HG02798 (cell line): Measurements from ENCODE around the gene CAMTA1.
"Not testable (repeated sequence)": the region's sequence is repeated elsewhere in the genome, so short reads cannot be mapped to it uniquely, and the experiment has no call there.

Experiments
- ATAC-seq: cut with Tn5 transposase; IDR thresholded peaks from one replicate; pipeline ENCODE4 v1.9.1; 2021; ENCODE audit warnings: mild to moderate bottlenecking; ENCODE audit not compliant: unreplicated experiment, poor library complexity

Gene CAMTA1

DNA sequence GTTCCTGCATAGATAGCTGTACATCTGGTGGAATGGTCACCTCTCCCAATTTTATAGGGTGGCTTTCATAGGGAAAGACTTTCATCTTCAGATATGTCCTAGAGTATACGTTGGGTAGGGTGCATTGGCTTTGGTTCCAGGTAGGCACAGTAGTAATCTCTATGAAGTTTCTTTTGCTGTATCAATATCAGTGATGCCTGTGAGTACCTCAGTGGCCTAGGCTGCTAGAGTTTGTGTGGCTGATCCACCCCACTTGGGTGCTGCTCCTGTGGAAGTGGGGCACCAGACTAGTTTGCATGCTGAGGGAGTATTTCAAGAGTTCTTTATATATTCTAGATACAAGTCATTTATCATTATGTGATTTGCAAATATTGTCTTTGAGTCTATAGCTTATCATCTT, 615.3 kb downstream of the CAMTA1 start:
- no peak for ATAC-seq

DNA sequence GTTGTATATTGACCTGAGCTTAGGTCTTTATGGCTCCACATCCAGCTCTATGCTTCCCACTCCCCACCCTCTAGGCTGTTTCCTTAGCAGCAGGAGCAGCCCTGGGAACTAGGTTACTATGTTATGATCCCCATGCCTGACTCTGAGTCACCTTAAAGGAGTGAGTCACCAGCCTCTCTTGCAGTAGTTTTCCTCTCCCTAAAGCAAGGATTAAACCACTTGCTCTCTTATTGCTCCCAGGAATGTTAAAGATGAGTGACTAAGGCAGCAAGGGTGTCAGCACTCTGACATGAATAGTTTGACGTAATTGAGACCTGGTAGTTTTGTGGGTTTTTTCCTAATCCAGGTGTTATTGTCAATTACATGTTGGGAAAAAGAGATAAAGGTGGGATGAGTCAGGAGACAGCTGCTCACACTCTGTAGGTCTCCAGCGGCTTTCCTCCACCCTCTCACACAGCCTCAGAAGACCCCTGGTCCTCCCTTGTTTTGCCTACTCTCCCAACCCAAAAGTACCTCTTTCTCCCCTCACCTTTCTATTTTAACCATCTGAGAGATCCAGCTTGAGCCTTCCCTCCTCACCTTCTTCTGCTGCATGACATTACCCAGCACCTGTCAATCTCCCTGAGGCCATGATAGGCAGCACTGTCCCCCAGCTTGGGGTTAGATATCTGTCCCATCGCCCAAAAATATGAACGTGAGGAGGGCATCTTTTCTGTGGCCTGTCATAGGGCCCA, 616.7 kb downstream of the CAMTA1 start:
- no peak for ATAC-seq

DNA sequence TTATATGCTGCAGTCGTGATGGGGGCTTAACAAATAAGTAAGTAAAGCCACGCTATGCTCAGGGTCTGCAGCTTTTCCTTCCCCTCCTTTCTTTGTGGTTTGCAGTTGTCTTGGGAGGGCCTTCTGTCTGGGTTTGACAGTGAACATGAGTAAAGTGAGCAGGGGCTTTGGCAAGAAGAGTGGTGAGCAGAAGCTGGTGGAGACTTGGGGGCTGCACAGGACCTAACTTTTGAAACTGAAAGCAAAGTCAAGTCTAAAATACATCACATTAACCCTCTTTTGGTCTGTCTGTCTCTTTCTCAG, 617.2 kb downstream of the CAMTA1 start:
- no peak for ATAC-seq

DNA sequence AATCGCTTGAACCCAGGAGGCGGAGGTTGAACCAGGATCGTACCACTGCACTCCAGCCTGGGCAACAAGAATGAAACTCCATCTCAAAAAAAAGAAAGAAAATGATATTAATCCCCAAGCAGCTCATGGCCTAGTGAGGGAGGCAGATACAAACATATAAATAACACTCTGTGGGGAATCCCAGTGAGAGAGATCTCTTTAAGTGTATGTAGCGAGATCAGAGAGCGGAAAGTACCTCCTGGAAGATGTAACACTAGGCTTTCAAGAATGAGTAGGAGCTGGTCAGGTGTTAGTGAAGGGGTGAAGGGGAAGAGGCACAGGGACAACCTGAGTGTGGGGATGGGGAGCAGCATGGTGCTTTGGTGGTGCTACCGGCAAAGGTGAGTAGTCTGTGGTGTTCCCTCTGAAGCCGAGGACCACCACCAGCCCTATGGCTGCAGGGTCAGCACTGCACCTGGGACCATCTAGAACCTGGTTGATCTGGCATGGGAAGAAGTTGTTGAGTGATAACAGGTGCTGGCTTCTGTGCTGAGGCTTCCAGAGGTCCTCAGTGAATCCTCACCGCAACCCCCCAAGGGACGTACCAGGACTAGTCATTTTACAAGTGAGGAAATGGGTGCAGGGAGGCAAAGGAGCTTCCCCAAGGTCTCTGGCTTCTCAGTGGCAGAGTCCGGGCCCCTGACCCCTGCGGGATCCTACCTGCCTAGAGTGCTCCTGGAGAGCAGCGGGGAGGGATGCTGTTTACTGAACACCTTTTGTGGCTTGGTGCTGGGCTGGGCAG, 618.2 kb downstream of the CAMTA1 start:
- ATAC-seq = peak; percentile 52

DNA sequence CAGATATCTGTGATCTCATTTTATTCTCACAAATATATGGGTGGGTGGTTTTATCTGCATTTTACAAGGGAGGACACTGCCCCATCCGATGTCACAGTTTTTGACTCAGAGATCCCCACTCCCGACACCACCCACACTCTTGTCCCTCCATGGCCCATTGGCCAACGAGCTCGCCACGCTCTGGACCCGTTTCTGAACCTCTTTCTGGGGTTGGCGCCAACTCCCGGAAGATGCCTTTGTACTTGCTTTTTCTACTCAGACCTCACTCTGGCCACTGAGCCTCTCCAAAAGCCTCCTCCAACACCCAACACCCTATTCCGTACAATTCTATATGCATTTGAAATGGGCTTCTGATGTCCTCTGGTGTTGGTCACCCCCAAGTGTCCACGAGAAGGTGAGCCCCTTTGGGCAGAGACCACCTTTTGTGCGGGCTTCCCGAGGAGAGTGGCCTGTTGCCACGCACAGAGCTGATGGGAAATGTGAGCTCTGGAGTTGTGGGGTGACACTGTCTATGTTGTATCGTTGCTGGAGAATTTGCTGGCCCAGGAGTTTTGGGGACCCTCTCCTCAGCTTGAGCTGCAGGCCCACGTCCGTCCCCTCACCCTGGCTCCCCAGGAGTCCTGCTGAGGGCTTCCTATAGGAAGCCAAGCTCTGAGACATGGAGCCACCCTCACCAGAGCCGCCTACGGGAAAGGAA, 618.9 kb downstream of the CAMTA1 start:
- ATAC-seq = no peak

DNA sequence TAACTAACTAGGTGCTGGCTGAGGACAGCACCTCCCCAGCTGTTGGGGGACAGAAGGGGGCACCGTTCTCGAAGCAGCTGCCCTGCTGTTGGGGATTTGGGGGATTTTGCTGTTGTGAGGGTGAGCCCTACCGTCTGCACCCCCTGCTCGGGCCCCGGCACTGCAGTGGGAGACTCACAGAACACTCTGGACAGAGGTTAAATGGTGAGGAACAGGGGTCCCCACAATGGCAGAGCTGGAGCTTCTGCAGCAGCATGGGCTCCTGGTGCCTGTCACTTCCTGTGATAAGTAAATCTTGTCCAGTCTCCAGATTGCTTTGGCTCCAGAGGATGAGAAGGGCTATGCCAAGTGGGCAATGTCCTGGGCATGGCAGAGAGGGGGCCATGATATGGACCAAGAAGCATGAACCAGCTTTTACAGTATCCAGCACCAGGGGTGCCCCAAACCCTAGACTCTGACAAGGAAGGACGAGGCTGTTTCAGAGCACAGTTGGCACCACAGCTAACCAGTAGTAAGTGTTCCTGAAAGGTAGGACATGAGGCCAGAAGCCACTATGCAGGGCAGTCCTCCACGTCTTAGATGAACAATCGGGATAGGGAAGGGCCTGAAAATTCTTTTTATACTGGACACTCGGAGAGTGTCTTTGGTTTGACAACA, 620.7 kb downstream of the CAMTA1 start:
- ATAC-seq = no peak

DNA sequence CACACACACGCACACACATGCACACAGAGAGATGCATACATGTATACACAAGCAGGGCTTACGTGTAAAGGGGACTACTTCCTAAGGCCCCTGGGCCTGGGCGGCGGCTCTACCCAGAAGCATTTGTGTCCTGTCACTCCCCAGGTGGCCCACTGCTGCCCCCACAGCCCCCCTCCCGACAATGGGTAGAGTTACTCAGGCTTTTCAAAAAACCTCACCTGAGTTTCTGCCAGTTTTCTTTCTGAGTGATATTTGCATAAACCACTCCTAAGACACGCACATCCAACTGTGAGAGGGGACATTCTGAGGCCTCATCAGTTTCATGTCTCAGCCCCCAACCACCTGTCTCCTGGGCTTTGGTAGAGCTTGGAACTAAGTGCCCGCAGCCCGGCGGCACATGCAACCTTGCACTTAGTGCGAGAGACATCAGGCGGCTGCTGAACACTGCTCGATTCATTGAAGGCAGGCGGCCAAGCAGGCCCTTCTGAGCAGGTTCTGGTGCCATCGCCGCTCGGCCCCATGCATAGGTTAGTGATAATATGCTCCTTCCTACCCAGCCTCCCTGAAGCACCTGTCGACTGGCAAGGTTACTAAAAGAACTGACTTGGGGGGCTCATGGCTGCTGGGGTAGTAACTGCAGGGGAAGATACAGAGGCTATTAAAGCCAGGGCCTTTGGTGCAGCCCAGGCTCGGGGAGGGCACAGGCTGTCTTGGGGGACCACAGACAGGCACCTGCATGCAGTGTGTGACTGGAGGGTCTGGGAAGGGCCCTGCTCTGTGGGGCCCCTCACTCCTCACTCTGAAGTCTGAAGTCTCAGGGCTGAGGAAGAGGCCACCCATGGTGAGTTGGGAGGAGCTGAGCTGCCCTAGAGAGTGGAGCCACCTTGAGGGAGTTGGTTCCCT, 621.6 kb downstream of the CAMTA1 start:
- ATAC-seq = peak; percentile 72

DNA sequence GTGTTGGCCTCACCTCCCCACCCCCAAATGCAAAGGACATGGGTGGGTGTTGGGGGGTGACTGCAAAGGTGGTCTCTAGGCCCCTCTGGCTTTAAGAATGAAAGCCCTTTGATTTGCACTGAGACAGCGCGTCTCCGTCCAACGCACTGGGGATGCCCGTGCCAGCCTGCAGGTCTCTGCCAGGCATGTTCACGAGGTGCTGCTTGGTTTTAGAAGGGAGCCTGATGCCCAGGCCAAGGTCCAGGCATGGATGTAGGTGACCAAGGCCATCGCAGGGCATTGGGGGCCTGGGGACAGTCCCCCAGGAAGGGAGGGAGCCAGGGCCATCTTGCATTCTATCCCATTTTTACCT, 622.3 kb downstream of the CAMTA1 start:
- no peak for ATAC-seq

DNA sequence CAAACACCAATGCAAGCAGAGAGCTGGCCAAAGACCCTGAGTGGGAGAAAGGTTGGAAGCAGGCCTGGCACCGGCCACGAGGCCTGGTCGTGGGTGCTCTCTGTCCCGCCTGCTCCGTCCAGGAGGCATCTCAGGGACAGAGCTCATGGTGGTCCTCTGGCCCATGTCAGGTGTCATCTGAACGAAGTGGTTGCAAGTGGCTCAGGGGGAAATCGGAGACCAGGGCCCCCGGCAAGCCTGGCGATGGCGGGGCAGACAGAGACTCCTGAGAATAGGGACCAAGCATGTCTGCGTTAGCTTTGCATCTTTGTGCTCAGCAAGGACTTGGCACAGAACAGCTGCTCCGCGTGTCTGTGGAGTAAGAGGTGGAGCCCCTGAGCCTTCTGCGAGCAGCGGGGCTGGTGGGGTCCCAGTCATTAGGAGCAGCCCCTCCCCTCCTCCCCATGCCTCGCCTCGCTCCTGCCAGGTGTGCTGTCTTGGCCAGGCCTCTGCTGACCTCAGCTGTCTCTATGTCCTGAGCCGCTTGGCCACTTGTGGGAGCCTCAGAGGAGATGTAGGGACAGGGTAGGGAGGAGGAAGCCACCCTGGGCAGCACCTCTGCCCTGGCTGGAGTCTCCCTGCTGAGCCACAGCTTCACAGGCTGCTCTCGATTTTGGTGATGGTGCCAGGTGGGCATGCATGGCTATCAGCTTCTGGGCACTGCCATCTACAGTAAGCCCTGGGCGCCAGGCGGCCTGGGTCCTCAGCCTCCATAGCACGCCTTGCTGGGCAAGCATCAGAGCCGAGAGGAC, 622.9 kb downstream of the CAMTA1 start:
- ATAC-seq = no peak

DNA sequence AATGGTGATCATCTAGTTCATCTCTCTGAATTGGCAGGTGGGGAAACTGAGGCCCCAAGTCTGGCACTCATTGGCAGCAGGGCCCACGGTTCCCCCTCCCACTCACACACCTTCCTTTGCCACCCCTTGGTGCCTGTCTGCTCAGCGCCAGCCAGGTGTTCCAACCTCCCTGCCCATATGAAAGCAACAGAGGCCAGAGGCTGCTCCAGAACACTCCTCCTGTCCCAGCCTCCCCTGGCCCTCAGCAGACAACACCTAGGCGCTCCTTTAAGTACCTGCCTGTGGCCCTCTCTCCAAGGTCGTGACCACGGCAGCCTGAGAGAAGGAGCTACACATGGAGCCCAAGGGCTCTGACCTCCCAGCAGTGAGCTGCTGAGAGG, 623.5 kb downstream of the CAMTA1 start:
- ATAC-seq = no peak

DNA sequence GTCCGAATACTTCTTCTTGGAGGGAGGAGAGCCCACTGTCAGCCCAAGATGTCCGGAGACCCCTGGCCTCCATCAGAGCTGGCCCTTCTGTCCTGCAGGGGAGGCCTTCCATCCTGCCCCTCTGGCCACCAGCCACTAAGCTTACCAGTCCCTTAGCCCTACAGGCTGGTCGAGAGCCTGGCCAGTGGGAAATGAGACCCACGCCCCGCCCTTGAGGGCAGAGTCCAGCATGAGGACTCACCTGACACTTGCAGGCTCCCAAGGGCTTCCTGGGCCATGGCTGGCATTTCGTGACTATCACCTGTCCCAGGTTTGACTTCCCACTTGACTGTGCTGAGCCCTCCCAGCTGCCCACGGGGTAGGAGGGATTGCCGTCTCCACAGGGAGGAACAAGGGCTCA, 624.0 kb downstream of the CAMTA1 start:
- ATAC-seq = no peak

DNA sequence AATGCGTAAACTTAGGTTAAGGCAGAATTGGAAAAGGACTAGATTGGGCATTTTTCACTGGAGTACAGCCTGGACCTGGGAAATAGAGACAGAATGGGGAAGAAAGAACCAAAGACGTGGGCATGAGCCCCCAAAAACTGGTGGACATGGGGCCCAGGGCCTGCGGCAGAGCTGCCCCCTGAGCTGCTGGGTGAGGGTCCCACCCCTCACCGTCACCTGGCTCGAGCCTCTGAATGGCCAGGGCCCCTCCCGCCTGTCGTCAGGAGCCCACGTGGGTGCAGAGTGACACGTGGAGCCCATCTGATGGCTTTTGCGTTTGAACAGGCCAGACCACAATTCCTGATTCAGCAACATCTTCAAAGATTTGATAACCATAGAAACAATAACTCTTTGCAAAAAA, 624.9 kb downstream of the CAMTA1 start:
- ATAC-seq = no peak

DNA sequence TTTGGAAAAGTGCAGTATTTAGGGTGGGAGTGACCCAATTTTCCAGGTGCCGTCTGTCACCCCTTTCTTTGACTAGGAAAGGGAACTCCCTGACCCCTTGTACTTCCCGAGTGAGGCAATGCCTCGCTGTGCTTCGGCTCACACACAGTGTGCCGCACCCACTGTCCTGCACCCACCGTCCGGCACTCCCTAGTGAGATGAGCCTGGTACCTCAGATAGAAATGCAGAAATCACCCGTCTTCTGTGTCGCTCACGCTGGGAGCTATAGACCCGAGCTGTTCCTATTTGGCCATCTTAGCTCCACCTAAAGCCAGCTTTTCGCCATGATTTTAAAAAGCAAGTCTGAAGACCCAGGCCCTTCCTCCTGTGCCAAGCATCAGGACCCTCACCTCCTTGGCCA, 632.4 kb downstream of the CAMTA1 start:
- not testable (repeated sequence) for ATAC-seq

DNA sequence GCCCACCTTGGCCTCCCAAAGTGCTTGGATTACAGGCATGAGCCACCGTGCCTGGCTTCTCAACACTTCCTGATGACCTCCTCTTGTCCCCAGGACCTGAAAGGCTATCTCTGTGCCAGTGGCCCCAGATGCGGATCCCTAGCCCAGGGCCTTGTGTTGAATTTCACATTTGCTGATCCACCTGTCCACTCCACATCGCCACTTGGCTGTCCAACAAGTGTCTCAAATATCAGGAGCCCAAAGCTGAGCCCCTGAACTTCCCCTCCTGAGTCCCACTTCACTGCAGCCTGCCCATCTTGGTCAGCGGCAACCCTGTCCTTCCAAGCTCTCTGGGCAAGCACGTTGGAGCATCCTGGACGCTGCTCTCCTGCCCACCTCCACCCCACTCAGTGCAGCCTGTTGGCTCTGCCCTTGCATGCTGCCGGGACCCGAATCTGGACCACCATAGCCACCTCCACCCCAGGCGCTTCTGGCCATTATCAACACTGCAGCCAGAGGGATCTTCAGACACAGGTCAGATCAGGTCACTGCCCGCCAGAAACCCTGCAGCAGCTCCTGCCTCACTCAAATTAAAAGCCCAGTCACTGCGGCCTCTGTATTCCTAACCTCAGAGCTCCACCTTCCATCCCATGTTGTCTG, 633.3 kb downstream of the CAMTA1 start:
- no peak for ATAC-seq

DNA sequence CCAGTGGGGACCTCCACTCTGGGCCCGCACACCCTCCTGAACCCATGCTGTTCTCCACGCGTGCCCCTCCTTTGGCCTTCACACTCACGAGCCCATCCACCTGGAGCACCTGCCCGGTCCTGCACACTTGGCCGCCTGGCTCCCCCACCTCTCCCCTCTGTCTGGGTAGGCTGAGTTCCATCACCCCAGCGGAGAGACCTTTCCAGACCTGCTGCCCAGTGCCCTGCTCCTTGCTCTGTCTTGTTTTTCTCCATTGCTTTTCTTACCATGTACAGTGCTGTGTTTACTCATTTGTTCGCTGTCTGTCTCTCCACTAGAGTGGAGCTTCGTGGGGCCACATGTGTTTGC, 634.8 kb downstream of the CAMTA1 start:
- no peak for ATAC-seq

DNA sequence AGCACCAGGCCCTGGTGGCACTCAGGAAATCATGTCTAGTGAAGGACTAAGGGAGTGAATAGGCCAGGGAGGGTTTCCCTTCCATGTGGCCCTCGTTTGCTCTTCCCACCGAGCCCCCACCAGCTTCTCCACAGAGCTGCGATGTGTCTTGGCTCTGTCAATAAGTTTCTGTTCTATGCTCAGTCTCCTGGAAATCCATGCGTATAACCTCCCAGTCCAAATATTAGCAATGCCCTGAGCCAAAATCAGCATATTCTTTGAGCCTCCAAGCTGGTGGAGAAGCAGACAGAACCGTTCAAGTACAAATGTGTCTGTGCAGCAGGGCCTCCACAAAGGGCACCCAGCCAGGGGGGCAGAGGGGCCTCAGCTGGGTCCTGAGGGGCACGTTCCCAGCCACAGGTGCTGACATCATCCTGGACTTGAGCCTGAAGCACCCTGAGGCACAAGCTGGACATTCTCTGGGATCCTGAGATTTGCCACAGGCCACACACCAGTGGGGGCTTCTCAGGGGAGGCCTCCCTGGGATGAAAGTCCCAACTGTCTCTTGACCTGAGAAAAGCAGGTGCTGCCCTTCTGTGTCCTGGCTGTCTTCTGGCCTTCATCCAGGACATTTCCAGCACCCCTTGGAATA, 635.3 kb downstream of the CAMTA1 start:
- no peak for ATAC-seq

DNA sequence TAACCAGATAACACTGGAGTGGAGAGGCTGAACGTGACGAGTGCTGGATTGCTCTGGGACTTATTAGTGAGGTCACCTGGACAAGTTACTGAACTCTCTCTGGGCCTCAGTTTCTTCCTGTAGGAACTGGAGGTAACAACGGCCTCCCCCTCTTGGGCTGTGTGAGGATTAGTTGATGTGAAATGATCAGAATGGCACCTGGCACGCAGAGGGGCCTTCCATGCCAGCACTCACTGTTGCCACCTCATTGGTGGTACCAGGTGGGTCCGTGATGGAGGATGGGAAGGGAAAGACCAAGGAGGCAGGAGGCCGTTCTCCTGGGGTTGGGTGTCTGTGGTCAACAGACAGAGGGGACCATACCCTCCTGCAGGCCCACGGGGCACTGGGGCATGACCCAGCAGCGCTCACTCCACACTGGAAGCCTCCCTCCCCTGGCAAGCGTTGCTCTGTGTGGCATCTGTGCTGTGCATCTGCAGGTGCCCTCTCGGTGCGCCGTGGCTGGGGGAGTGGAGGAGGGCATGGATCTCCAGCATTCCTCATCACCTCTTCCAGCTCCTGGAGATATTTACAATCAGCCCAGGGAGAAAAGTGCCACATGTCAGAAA, 636.3 kb downstream of the CAMTA1 start:
- ATAC-seq = no peak

DNA sequence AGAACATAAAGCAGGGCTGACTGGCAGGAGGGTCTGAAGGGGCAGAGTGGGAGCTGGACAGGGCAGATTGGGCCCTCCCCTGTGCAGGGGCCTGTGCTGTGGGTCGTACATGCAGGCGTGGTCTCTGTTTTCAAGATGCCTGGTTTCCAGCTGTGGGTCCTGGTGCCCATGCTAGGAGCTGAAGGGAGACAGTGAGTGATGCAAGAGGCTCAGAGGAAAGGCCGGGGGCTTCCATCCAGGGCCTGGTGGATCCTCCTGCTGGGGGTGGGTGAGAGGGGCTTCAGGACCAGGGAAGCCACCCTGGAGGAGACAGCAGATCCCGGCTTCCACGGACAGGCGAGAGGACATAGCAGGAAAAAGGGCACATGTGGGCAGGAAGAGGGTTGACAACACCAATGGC, 636.8 kb downstream of the CAMTA1 start:
- no peak for ATAC-seq
